IMR-90 (cell line): ENCODE data around the gene C14orf119. TPM values are rescaled to one million over a fixed set of nuclear protein-coding genes. Genes with fewer than 3 reads are reported as not detected.

ENCODE experiments used
- ATAC-seq: fragments of 200-7000 bp; cut with Tn5 transposase; 2 replicates; pipeline ENCODE4 v1.9.1; 2020; ENCODE audit warnings: low read depth, mild to moderate bottlenecking, moderate library complexity
- BruUV-seq: library from RNA; stranded (reverse); fragments of 400-500 nt; replicated peaks from 2 replicates; lab custom pipeline; 2021; lab: Mats Ljungman, UMichigan
- CTCF ChIA-PET: fragments of 300-600 bp; formaldehyde crosslinking; extraction: SDS; loops from one replicate; lab custom pipeline; 2021; ENCODE audit warnings: antibody characterized with exemption; lab: Yijun Ruan, JAX
- POLR2A ChIA-PET: fragments of 300-600 bp; sonication (Branson Sonifier 250); formaldehyde crosslinking; loops from one replicate; lab custom pipeline; 2022; ENCODE audit warnings: antibody characterized with exemption; ENCODE audit not compliant: unreplicated experiment; lab: Charles Lee
- DNase-seq: peaks from one replicate; pipeline ENCODE4 v3.0.0; 2013
- H2AFZ ChIP-seq: replicated peaks from 2 replicates; pipeline ENCODE3; 2013; ENCODE audit warnings: low read length, mild to moderate bottlenecking; ENCODE audit not compliant: poor library complexity
- H2AK5ac ChIP-seq: 2 replicates; pipeline ENCODE4 v1.6.1; 2013; ENCODE audit warnings: low read depth, low read length, inconsistent platforms
- H2AK9ac ChIP-seq: replicated peaks from 2 replicates; pipeline ENCODE3; 2013; ENCODE audit warnings: mild to moderate bottlenecking, low read depth, low read length, moderate library complexity; ENCODE audit not compliant: poor library complexity
- H2BK120ac ChIP-seq: 2 replicates; pipeline ENCODE4 v1.6.1; 2013; ENCODE audit warnings: low read depth, low read length, inconsistent platforms
- H2BK15ac ChIP-seq: 3 replicates; pipeline ENCODE4 v1.6.1; 2013; ENCODE audit warnings: low read depth, low read length, inconsistent platforms
- H2BK20ac ChIP-seq: 2 replicates; pipeline ENCODE4 v1.6.1; 2013; ENCODE audit warnings: low read depth, mild to moderate bottlenecking, inconsistent platforms, low read length, moderate library complexity
- H2BK5ac ChIP-seq: 2 replicates; pipeline ENCODE4 v1.6.1; 2013; ENCODE audit warnings: mild to moderate bottlenecking, low read depth, low read length, inconsistent platforms; ENCODE audit not compliant: poor library complexity, severe bottlenecking
- H3K14ac ChIP-seq: replicated peaks from 2 replicates; pipeline ENCODE4 v1.6.1; 2013; ENCODE audit warnings: low read depth, low read length, inconsistent platforms
- H3K18ac ChIP-seq: 2 replicates; pipeline ENCODE4 v1.6.1; 2013; ENCODE audit warnings: low read depth, low read length, control low read depth
- H3K23ac ChIP-seq: 2 replicates; pipeline ENCODE4 v1.6.1; 2013; ENCODE audit warnings: low read depth, low read length, inconsistent platforms
- H3K27ac ChIP-seq: 2 replicates; pipeline ENCODE4 v1.5.1; 2013; ENCODE audit warnings: mild to moderate bottlenecking, control low read depth, low read length; ENCODE audit not compliant: insufficient read depth
- H3K27me3 ChIP-seq: 2 replicates; pipeline ENCODE4 v1.6.1; 2013; ENCODE audit warnings: low read length; ENCODE audit not compliant: control insufficient read depth, insufficient read depth
- H3K36me3 ChIP-seq: 2 replicates; pipeline ENCODE4 v1.6.1; 2013; ENCODE audit warnings: low read length, mixed read lengths; ENCODE audit not compliant: control insufficient read depth, insufficient read depth
- H3K4ac ChIP-seq: 2 replicates; pipeline ENCODE4 v1.6.1; 2013; ENCODE audit warnings: low read depth, low read length, inconsistent platforms
- H3K4me1 ChIP-seq: 2 replicates; pipeline ENCODE4 v1.6.1; 2013; ENCODE audit warnings: low read length, mixed read lengths; ENCODE audit not compliant: control insufficient read depth, insufficient read depth
- H3K4me2 ChIP-seq: 2 replicates; pipeline ENCODE4 v1.6.1; 2013; ENCODE audit warnings: low read depth, mild to moderate bottlenecking, control low read depth, low read length, moderate library complexity
- H3K4me3 ChIP-seq: 2 replicates; pipeline ENCODE4 v1.5.1; 2013; ENCODE audit warnings: low read depth, mild to moderate bottlenecking, control low read depth, low read length, moderate library complexity; ENCODE audit not compliant: insufficient read depth
- H3K56ac ChIP-seq: 2 replicates; pipeline ENCODE4 v1.6.1; 2013; ENCODE audit warnings: low read length, inconsistent platforms; ENCODE audit not compliant: insufficient read depth; ENCODE audit errors: extremely low read depth
- H3K79me1 ChIP-seq, 2 experiments: 2 replicates each; pipeline ENCODE4 v1.6.1; 2013; ENCODE audit warnings: low read length in 2 of 2, inconsistent platforms in 1 of 2, low read depth in 1 of 2
- H3K9ac ChIP-seq: 2 replicates; pipeline ENCODE4 v1.6.1; 2013; ENCODE audit warnings: low read depth, low read length, control low read depth
- H3K9me1 ChIP-seq: 2 replicates; pipeline ENCODE4 v1.6.1; 2013; ENCODE audit warnings: low read length, inconsistent platforms; ENCODE audit not compliant: insufficient read depth
- H3K9me3 ChIP-seq: 2 replicates; pipeline ENCODE4 v1.6.1; 2013; ENCODE audit warnings: low read length; ENCODE audit not compliant: control insufficient read depth, insufficient read depth
- H4K20me1 ChIP-seq: 2 replicates; pipeline ENCODE4 v1.6.1; 2013; ENCODE audit warnings: low read length, inconsistent platforms; ENCODE audit not compliant: insufficient read depth
- H4K5ac ChIP-seq: 2 replicates; pipeline ENCODE4 v1.6.1; 2013; ENCODE audit warnings: mild to moderate bottlenecking, low read depth, low read length, control low read depth
- H4K8ac ChIP-seq, 2 experiments: 2 replicates each; pipeline ENCODE4 v1.6.1; 2013; ENCODE audit warnings: low read depth in 2 of 2, low read length in 2 of 2, control low read depth in 1 of 2, inconsistent platforms in 1 of 2
- H4K91ac ChIP-seq: 2 replicates; pipeline ENCODE4 v1.6.1; 2013; ENCODE audit warnings: low read depth, low read length, inconsistent platforms; ENCODE audit not compliant: insufficient read depth
- CEBPB ChIP-seq: IDR thresholded peaks from 2 replicates; pipeline ENCODE4 v1.6.1; 2012; ENCODE audit warnings: low read depth, low read length, improper control_type of control experiment
- MXI1 ChIP-seq: IDR thresholded peaks from 2 replicates; pipeline ENCODE4 v1.6.1; 2012; ENCODE audit warnings: low read depth, mild to moderate bottlenecking, low read length, moderate library complexity, borderline replicate concordance
- WGBS, 2 experiments: methylation state at CpG; one replicate each; pipeline versions ENCODE4 v1.1.5 to v1.1.7; 2013; ENCODE audit warnings: missing lambda C conversion rate in 2 of 2; ENCODE audit not compliant: insufficient read length in 1 of 2; ENCODE audit errors: extremely low coverage in 2 of 2; 5-methylcytosine and 5-hydroxymethylcytosine counted together
- dilution Hi-C: fragments of 300-500 bp; cut with HindIII; formaldehyde crosslinking; loops from one replicate; pipeline ENCODE4 v1.14.3; 2018; ENCODE audit warnings: low sequenced_read_pairs; ENCODE audit not compliant: unreplicated experiment
- in situ Hi-C: fragments of 300-500 bp; cut with MboI; formaldehyde crosslinking; loops from 3 replicates; pipeline ENCODE4 v1.14.3; 2019; ENCODE audit warnings: low sequenced_read_pairs, inconsistent platforms, mixed read lengths
- intact Hi-C: fragments of 100-400 bp; cut with micrococcal nuclease; formaldehyde crosslinking; loops from 2 replicates; pipeline ENCODE4 v1.10.0; 2022
- polyA plus RNA-seq, 3 experiments: library from polyadenylated mRNA; depleted of rRNA; stranded (reverse); fragments of >200 nt; gene quantifications; 2 replicates each; pipeline ENCODE4 v1.2.3, GENCODE V29; 2012; ENCODE audit warnings: low replicate concordance in 1 of 3
- total RNA-seq: library from RNA; depleted of rRNA; stranded (reverse); fragments of >200 nt; gene quantifications from 2 replicates; pipeline ENCODE4 v1.2.3, GENCODE V29; 2012

C14orf119 gene
- total and polyA plus RNA-seq, 2 of the 4 experiments (the other 2 are of a cell fraction): 74.0 to 83.7 TPM

- WGBS, 2 experiments: 100% methylated on average over 1 of the region's 10 CpGs; no CpG with 5 or more reads in 1 of the 2 experiments
- peak; percentile 45 for DNase-seq
These were observed 18.3 kb downstream of the C14orf119 start for GRCh38 chr14:23113431-23114119.

More at GRCh38 chr14:23113431-23114119, 18.3 kb downstream of the C14orf119 start:
- H4K91ac ChIP-seq: peak overlapping the region; percentile 92
- H2BK120ac ChIP-seq: peak overlapping the region; percentile 92
- H3K4me1 ChIP-seq: peaks cover 29% of the 10 kb centered on the region
- no peaks in the 10 kb centered on the region for H3K27me3 ChIP-seq
- H3K4ac ChIP-seq: peak overlapping the region; percentile 89
- no peak for TF ChIP-seq MXI1
- 0 out of 2 replicates have a peak, but pooled peaks have one; percentile 28 for TF ChIP-seq CEBPB
- H4K5ac ChIP-seq: peak overlapping the region; percentile 66
- peak overlapping the region; percentile 97; the same call in 2 of the 3 replicates for H2BK15ac ChIP-seq
- H2AFZ ChIP-seq: peak overlapping the region; percentile 80
- H3K36me3 ChIP-seq: no peaks in the 10 kb centered on the region
- peak overlapping the region; percentile 81 to 92 for H4K8ac ChIP-seq
- peak overlapping the region; percentile 13; the same call in 1 of the 2 replicates for H3K9ac ChIP-seq
- H3K56ac ChIP-seq: no peak overlapping the region
- no peak overlapping the region for H3K4me3 ChIP-seq
- H2BK20ac ChIP-seq: peak overlapping the region; percentile 92
- H2AK5ac ChIP-seq: peak overlapping the region; percentile 82
- in situ Hi-C loops: loop anchor here (10.0 kb wide), 1 partner anchor 191 kb away; the partner anchor contains the start of genes BCL2L2 and PPP1R3E
- peak overlapping the region; percentile 95 for H2BK5ac ChIP-seq
- peak overlapping the region; percentile 87 for H3K18ac ChIP-seq
- peaks cover 9 to 10% of the 10 kb centered on the region in 2 experiments; a peak in 2 of 4 replicates for H3K79me1 ChIP-seq
- dilution Hi-C loops: no loop called here
- no TSS peak for BruUV-seq
- peaks cover 35% of the 10 kb centered on the region for H3K9me1 ChIP-seq
- intact Hi-C loops: no loop called here
- H2AK9ac ChIP-seq: peak overlapping the region; percentile 77
- ATAC-seq: peak; percentile 10; the same call in 1 of the 2 replicates
- H3K27ac ChIP-seq: peak overlapping the region; percentile 61
- peak overlapping the region; percentile 81; the same call in 1 of the 2 replicates for H3K23ac ChIP-seq
- H3K4me2 ChIP-seq: peak overlapping the region; percentile 11; the same call in 1 of the 2 replicates
- H3K14ac ChIP-seq: peak overlapping the region; percentile 91
- CTCF ChIA-PET: interaction anchor here (1.3 to 2.2 kb wide), 5 partner anchors 8 to 56 kb away, joined by 4 to 6 read pairs (median 5); partner anchors contain the start of genes ACIN1, C14orf119 and CDH24
- no peaks in the 10 kb centered on the region for H3K9me3 ChIP-seq
- POLR2A ChIA-PET: no interaction called here
- no peaks in the 10 kb centered on the region for H4K20me1 ChIP-seq
